A549 (cell line): ENCODE data around the gene NXN.

ENCODE experiments used
- CBX2 ChIP-seq: fragments of 200-600 bp; sonication (generic); IDR thresholded peaks from 2 replicates; pipeline ENCODE4 v1.6.1; 2016; ENCODE audit warnings: low read depth, mild to moderate bottlenecking, borderline replicate concordance
- EP300 ChIP-seq, 2 experiments: fragments of >200 bp; sonication (Bioruptor Twin); formaldehyde crosslinking; IDR thresholded peaks; 2 replicates in 1 of 2; 3 replicates in 1 of 2; pipeline ENCODE4 v1.6.1; 2016 to 2017
- GATA3 ChIP-seq: IDR thresholded peaks from 2 replicates; pipeline ENCODE4 v1.6.1; 2012; ENCODE audit warnings: borderline replicate concordance
- HDAC2 ChIP-seq: fragments of 200-600 bp; sonication (generic); IDR thresholded peaks from 2 replicates; pipeline ENCODE4 v1.6.1; 2016
- MAZ ChIP-seq: fragments of 150-350 bp; IDR thresholded peaks from 2 replicates; pipeline ENCODE4 v1.6.1; 2014; ENCODE audit warnings: antibody characterized with exemption, low read depth, low read length, borderline replicate concordance
- NFE2L2 ChIP-seq: fragments of 150-350 bp; conservative IDR thresholded peaks from 2 replicates; pipeline ENCODE4 v1.6.1; 2014; ENCODE audit warnings: low read length
- POLR2A ChIP-seq: IDR thresholded peaks from 2 replicates; pipeline ENCODE4 v1.6.1; 2012; ENCODE audit warnings: mild to moderate bottlenecking, low read length
- RAD21 ChIP-seq, 2 experiments: fragments of >200 bp in 1 of 2; sonication (Bioruptor Twin) in 1 of 2; formaldehyde crosslinking in 1 of 2; IDR thresholded peaks in 1 of 2; conservative IDR thresholded peaks in 1 of 2; 2 replicates in 1 of 2; 3 replicates in 1 of 2; pipeline ENCODE4 v1.6.1; 2012 to 2018; ENCODE audit warnings: inconsistent platforms in 1 of 2
- RCOR1 ChIP-seq: fragments of 150-350 bp; IDR thresholded peaks from 2 replicates; pipeline ENCODE4 v1.6.1; 2014; ENCODE audit warnings: antibody characterized with exemption, low read length, low read depth
- TF ChIP-seq, protein P1 (sequence below): fragments of >200 bp; sonication (Bioruptor Twin); formaldehyde crosslinking; IDR thresholded peaks from 3 replicates; pipeline ENCODE4 v1.5.1; 2016
- TF ChIP-seq, protein P2 (sequence below): fragments of 200-600 bp; sonication (generic); IDR thresholded peaks from 2 replicates; pipeline ENCODE4 v1.6.1; 2016; ENCODE audit warnings: antibody characterized with exemption, mild to moderate bottlenecking, moderate library complexity
- TF ChIP-seq, protein P3 (sequence below): fragments of 150-350 bp; IDR thresholded peaks from 2 replicates; pipeline ENCODE4 v1.6.1; 2014; ENCODE audit warnings: low read depth, mild to moderate bottlenecking, low read length
- TF ChIP-seq, protein P4 (sequence below): fragments of 450-650 bp; IDR thresholded peaks from 2 replicates; pipeline ENCODE4 v1.6.1; 2014; ENCODE audit warnings: antibody characterized with exemption
- TF ChIP-seq, protein P5 (sequence below): IDR thresholded peaks from 2 replicates; pipeline ENCODE4 v1.6.1; 2012

DNA sequence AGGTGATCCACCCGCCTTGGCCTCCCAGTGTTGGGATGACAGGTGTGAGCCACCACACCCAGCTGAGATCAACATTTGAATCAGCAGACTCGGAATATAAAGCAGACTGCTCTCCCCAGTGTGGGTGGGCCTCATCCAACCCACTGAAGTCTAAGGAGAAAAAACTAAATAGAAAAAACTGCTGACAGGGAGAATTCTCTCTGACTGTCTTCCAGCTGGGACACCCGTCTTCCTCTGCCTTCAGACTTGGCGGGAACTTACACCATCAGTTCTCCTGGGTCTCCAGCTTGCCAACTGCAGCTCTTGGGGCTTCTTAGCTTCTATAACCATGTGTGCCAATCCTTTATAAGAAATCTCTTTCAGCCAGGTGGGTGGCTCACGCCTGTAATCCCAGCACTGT, 106.7 kb downstream of the NXN start:
- TF ChIP-seq GATA3 (no peak), EP300 (IDR thresholded peaks at IDR 0.05) (no peak), HDAC2 (no peak), POLR2A (no peak), CBX2 (no peak), NFE2L2 (no peak), RAD21 (conservative IDR thresholded peaks at IDR 0.05 in 1 of 2, IDR thresholded peaks at IDR 0.05 in 1 of 2) (no peak), RCOR1 (no peak), MAZ (no peak)
- TF ChIP-seq, protein P1, sequence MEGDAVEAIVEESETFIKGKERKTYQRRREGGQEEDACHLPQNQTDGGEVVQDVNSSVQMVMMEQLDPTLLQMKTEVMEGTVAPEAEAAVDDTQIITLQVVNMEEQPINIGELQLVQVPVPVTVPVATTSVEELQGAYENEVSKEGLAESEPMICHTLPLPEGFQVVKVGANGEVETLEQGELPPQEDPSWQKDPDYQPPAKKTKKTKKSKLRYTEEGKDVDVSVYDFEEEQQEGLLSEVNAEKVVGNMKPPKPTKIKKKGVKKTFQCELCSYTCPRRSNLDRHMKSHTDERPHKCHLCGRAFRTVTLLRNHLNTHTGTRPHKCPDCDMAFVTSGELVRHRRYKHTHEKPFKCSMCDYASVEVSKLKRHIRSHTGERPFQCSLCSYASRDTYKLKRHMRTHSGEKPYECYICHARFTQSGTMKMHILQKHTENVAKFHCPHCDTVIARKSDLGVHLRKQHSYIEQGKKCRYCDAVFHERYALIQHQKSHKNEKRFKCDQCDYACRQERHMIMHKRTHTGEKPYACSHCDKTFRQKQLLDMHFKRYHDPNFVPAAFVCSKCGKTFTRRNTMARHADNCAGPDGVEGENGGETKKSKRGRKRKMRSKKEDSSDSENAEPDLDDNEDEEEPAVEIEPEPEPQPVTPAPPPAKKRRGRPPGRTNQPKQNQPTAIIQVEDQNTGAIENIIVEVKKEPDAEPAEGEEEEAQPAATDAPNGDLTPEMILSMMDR = no peak
- TF ChIP-seq, protein P2, sequence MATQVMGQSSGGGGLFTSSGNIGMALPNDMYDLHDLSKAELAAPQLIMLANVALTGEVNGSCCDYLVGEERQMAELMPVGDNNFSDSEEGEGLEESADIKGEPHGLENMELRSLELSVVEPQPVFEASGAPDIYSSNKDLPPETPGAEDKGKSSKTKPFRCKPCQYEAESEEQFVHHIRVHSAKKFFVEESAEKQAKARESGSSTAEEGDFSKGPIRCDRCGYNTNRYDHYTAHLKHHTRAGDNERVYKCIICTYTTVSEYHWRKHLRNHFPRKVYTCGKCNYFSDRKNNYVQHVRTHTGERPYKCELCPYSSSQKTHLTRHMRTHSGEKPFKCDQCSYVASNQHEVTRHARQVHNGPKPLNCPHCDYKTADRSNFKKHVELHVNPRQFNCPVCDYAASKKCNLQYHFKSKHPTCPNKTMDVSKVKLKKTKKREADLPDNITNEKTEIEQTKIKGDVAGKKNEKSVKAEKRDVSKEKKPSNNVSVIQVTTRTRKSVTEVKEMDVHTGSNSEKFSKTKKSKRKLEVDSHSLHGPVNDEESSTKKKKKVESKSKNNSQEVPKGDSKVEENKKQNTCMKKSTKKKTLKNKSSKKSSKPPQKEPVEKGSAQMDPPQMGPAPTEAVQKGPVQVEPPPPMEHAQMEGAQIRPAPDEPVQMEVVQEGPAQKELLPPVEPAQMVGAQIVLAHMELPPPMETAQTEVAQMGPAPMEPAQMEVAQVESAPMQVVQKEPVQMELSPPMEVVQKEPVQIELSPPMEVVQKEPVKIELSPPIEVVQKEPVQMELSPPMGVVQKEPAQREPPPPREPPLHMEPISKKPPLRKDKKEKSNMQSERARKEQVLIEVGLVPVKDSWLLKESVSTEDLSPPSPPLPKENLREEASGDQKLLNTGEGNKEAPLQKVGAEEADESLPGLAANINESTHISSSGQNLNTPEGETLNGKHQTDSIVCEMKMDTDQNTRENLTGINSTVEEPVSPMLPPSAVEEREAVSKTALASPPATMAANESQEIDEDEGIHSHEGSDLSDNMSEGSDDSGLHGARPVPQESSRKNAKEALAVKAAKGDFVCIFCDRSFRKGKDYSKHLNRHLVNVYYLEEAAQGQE = no peak
- TF ChIP-seq, protein P3, sequence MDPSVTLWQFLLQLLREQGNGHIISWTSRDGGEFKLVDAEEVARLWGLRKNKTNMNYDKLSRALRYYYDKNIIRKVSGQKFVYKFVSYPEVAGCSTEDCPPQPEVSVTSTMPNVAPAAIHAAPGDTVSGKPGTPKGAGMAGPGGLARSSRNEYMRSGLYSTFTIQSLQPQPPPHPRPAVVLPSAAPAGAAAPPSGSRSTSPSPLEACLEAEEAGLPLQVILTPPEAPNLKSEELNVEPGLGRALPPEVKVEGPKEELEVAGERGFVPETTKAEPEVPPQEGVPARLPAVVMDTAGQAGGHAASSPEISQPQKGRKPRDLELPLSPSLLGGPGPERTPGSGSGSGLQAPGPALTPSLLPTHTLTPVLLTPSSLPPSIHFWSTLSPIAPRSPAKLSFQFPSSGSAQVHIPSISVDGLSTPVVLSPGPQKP = no peak
- TF ChIP-seq, protein P4, sequence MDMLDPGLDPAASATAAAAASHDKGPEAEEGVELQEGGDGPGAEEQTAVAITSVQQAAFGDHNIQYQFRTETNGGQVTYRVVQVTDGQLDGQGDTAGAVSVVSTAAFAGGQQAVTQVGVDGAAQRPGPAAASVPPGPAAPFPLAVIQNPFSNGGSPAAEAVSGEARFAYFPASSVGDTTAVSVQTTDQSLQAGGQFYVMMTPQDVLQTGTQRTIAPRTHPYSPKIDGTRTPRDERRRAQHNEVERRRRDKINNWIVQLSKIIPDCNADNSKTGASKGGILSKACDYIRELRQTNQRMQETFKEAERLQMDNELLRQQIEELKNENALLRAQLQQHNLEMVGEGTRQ = no peak
- TF ChIP-seq, protein P5, sequence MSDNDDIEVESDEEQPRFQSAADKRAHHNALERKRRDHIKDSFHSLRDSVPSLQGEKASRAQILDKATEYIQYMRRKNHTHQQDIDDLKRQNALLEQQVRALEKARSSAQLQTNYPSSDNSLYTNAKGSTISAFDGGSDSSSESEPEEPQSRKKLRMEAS = no peak
